NOMO-1 (cell line): ENCODE data around the gene FOXJ1.
"Not testable (repeated sequence)": the region's sequence is repeated elsewhere in the genome, so short reads cannot be mapped to it uniquely, and the experiment has no call there.

Source experiments
- DNase-seq, 2 experiments: peaks; one replicate each; lab custom pipeline; 2025; ENCODE audit not compliant: unreplicated experiment in 2 of 2; lab: John Stamatoyannopoulos, UW

FOXJ1 gene

GRCh38 chr17:76141212-76142038, at the start of gene FOXJ1:
Gene FOXJ1, minus strand, starts transcription at chr17:76141245. Its CDS starts 850 bp downstream, at chr17:76140395.
- peak; percentile 76 to 79 for DNase-seq

GRCh38 chr17:76189741-76190140, 48.7 kb upstream of the FOXJ1 start:
- DNase-seq, result no peak

GRCh38 chr17:76189247-76189646, 48.2 kb upstream of the FOXJ1 start:
- DNase-seq, result no peak

- DNase-seq, result no peak
These were observed 47.4 kb upstream of the FOXJ1 start for GRCh38 chr17:76188213-76189016.

- DNase-seq, result not testable (repeated sequence)
These were observed 45.7 kb upstream of the FOXJ1 start for GRCh38 chr17:76186774-76187173.

GRCh38 chr17:76184290-76184689, 43.2 kb upstream of the FOXJ1 start:
- DNase-seq, result no peak

- peak; percentile 80 to 89 for DNase-seq
These were observed 41.1 kb upstream of the FOXJ1 start for GRCh38 chr17:76182016-76182764.

- DNase-seq, result peak in 1 of 2 experiments; percentile 35
These were observed 38.7 kb upstream of the FOXJ1 start for GRCh38 chr17:76179496-76180467.

- no peak for DNase-seq
These were observed 37.1 kb upstream of the FOXJ1 start for GRCh38 chr17:76178124-76178523.

GRCh38 chr17:76176701-76177574, 35.9 kb upstream of the FOXJ1 start:
- DNase-seq, result no peak

GRCh38 chr17:76174037-76174436, 33.0 kb upstream of the FOXJ1 start:
- no peak for DNase-seq

- no peak for DNase-seq
These were observed 32.4 kb upstream of the FOXJ1 start for GRCh38 chr17:76173474-76173873.

GRCh38 chr17:76171706-76172105, 30.7 kb upstream of the FOXJ1 start:
- no peak for DNase-seq

GRCh38 chr17:76170114-76170513, 29.1 kb upstream of the FOXJ1 start:
- no peak for DNase-seq

GRCh38 chr17:76166906-76167305, 25.9 kb upstream of the FOXJ1 start:
- no peak for DNase-seq

- no peak for DNase-seq
These were observed 25.1 kb upstream of the FOXJ1 start for GRCh38 chr17:76166168-76166567.

GRCh38 chr17:76164331-76164730, 23.3 kb upstream of the FOXJ1 start:
- no peak for DNase-seq

GRCh38 chr17:76163919-76164318, 22.9 kb upstream of the FOXJ1 start:
- DNase-seq, result no peak
